Measurements from ENCODE around the gene LCE5A. TPM values are rescaled to one million over a fixed set of nuclear protein-coding genes. Genes with fewer than 3 reads are reported as not detected.
"Not testable (repeated sequence)": the region's sequence is repeated elsewhere in the genome, so short reads cannot be mapped to it uniquely, and the experiment has no call there.

LCE5A gene
- total RNA-seq, 2 experiments from 2014 or later = not detected

DNA sequence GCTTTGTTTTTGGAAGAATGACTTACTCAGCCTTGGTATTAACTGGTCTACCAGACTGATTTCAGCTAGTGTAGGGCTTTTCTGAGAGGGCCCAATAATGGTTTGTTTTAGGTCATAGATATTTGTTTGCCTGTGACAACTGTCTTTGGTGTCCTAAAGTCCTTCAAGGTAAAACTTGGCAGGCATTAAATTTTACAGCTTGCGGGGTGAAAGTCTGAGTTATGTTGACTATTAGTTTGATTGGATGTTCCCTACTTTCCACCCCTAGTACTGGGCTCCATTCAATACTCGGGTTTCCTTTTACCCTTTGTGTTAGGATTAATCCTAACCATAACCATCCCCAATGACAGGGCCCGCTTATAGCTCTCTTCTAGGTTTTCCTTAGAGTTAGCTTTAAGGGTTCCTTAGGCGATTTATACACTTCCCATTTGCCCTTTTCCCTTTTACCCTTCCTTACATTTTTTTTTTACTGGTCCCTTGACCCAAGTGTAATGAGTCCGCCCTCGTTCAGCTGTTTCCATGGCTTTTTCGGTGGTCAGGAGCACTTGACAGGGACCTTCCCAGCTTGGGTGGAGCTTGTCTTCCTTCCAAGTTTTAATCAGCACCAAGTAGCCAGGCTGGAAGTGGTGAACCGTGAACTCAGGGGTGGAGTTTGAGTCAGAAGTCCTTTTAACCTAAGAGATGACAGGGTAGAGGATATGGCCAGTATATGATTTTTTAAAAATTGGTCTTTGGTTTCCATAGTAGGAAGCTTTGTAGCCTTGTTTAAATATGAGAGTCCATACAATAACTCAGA is 28.5 kb upstream of the LCE5A start:
- Histone ChIP-seq H3K27me3 (ENCODE audit: control insufficient read depth in 1 of 2, insufficient read depth in 2 of 2, low read length in 2 of 2) (peaks cover 0 to 8% of the 10 kb centered on the region in 2 experiments), H3K4me3 (ENCODE audit: low read length) (no peak overlapping the region), H3K4me1 (ENCODE audit: insufficient read depth, low read length) (peaks cover 8% of the 10 kb centered on the region), H3K9me3 (ENCODE audit: control insufficient read depth in 1 of 2, insufficient read depth in 1 of 2, low read length in 2 of 2) (peaks cover 5 to 8% of the 10 kb centered on the region in 2 experiments), H3K36me3 (ENCODE audit: insufficient read depth, low read length) (no peaks in the 10 kb centered on the region), H3K27ac (ENCODE audit: low read depth in 1 of 2, low read length in 2 of 2) (no peak overlapping the region)
- CTCF ChIA-PET = no interaction called here
- Mint-ChIP-seq H3K4me3 (no peak overlapping the region), H3K27ac (no peak overlapping the region), H3K9me3 (peaks cover 5% of the 10 kb centered on the region), H3K36me3 (ENCODE audit: low read depth) (no peaks in the 10 kb centered on the region), H3K27me3 (peaks cover 7% of the 10 kb centered on the region), H3K4me1 (ENCODE audit: low read depth) (peaks cover 8% of the 10 kb centered on the region)
- DNase-seq (no peak), ATAC-seq (ENCODE audit: poor library complexity) (no peak)
- intact Hi-C loops (cut with DNase I, micrococcal nuclease) = no loop called here
- POLR2A ChIA-PET = no interaction called here
- TF ChIP-seq, protein P1, sequence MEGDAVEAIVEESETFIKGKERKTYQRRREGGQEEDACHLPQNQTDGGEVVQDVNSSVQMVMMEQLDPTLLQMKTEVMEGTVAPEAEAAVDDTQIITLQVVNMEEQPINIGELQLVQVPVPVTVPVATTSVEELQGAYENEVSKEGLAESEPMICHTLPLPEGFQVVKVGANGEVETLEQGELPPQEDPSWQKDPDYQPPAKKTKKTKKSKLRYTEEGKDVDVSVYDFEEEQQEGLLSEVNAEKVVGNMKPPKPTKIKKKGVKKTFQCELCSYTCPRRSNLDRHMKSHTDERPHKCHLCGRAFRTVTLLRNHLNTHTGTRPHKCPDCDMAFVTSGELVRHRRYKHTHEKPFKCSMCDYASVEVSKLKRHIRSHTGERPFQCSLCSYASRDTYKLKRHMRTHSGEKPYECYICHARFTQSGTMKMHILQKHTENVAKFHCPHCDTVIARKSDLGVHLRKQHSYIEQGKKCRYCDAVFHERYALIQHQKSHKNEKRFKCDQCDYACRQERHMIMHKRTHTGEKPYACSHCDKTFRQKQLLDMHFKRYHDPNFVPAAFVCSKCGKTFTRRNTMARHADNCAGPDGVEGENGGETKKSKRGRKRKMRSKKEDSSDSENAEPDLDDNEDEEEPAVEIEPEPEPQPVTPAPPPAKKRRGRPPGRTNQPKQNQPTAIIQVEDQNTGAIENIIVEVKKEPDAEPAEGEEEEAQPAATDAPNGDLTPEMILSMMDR (IDR thresholded peaks at IDR 0.05) = no peak

- Mint-ChIP-seq H3K27me3 (peaks cover 12% of the 10 kb centered on the region), H3K36me3 (ENCODE audit: low read depth) (no peaks in the 10 kb centered on the region)
- CTCF ChIA-PET = no interaction called here
Measured at GRCh38 chr1:152486400-152487006, 24.1 kb upstream of the LCE5A start.

DNA sequence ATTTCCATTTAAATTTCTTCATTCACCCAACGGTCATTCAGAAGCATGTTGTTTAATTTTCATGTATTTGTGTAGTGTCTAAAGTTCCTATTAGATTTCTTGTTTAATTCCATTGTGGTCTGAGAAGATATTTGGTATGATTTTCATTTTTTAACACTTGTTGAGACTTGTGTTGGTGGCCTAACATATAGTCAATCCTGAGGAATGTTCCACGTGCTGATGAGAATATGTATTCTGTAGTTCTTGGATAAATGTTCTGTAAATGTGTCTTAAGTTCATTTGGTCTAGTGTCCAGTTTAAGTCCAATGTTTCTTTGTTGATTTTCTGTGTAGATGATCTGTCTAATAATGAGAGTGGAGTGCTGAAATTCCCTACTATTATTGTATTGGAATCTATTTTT is 22.7 kb upstream of the LCE5A start:
- DNase-seq = no peak
- no peaks in the 10 kb centered on the region for H3K9me3 ChIP-seq (ENCODE audit: control insufficient read depth in 1 of 2, insufficient read depth in 1 of 2, low read length in 2 of 2)
- H3K4me1 Mint-ChIP-seq (ENCODE audit: low read depth) = peaks cover 4% of the 10 kb centered on the region
- H3K4me3 ChIP-seq (ENCODE audit: low read length) = no peak overlapping the region
- peaks cover 12% of the 10 kb centered on the region for H3K27me3 Mint-ChIP-seq
- ATAC-seq (ENCODE audit: poor library complexity) = no peak
- H3K27ac ChIP-seq (ENCODE audit: low read depth in 1 of 2, low read length in 2 of 2) = no peak overlapping the region
- no peaks in the 10 kb centered on the region for H3K4me1 ChIP-seq (ENCODE audit: insufficient read depth, low read length)
- H3K27ac Mint-ChIP-seq = no peak overlapping the region
- POLR2A ChIA-PET = no interaction called here
- TF ChIP-seq, protein P1 (IDR thresholded peaks at IDR 0.05) = no peak
- H3K4me3 Mint-ChIP-seq = no peak overlapping the region
- peaks cover 2% of the 10 kb centered on the region for H3K9me3 Mint-ChIP-seq
- no peaks in the 10 kb centered on the region for H3K36me3 Mint-ChIP-seq (ENCODE audit: low read depth)
- H3K36me3 ChIP-seq (ENCODE audit: insufficient read depth, low read length) = no peaks in the 10 kb centered on the region
- peaks cover 2 to 8% of the 10 kb centered on the region in 2 experiments for H3K27me3 ChIP-seq (ENCODE audit: control insufficient read depth in 1 of 2, insufficient read depth in 2 of 2, low read length in 2 of 2)
- intact Hi-C loops (cut with DNase I, micrococcal nuclease) = no loop called here
- CTCF ChIA-PET = no interaction called here

More at GRCh38 chr1:152486400-152487006, 24.1 kb upstream of the LCE5A start:
- Mint-ChIP-seq H3K9me3 (peaks cover 2% of the 10 kb centered on the region), H3K27ac (no peak overlapping the region), H3K4me1 (ENCODE audit: low read depth) (peaks cover 4% of the 10 kb centered on the region), H3K4me3 (no peak overlapping the region)
- H3K9me3 ChIP-seq (ENCODE audit: control insufficient read depth in 1 of 2, insufficient read depth in 1 of 2, low read length in 2 of 2) = no peaks in the 10 kb centered on the region
- no peak overlapping the region for H3K4me3 ChIP-seq (ENCODE audit: low read length)
- TF ChIP-seq, protein P1 (IDR thresholded peaks at IDR 0.05) = no peak
- ATAC-seq (ENCODE audit: poor library complexity) (no peak), DNase-seq (no peak)
- H3K27me3 ChIP-seq (ENCODE audit: control insufficient read depth in 1 of 2, insufficient read depth in 2 of 2, low read length in 2 of 2) = peaks cover 0 to 8% of the 10 kb centered on the region in 2 experiments
- H3K36me3 ChIP-seq (ENCODE audit: insufficient read depth, low read length) = no peaks in the 10 kb centered on the region
- no peak overlapping the region for H3K27ac ChIP-seq (ENCODE audit: low read depth in 1 of 2, low read length in 2 of 2)
- no peaks in the 10 kb centered on the region for H3K4me1 ChIP-seq (ENCODE audit: insufficient read depth, low read length)
- POLR2A ChIA-PET = no interaction called here
- intact Hi-C loops (cut with DNase I, micrococcal nuclease) = no loop called here

- CTCF ChIA-PET; POLR2A ChIA-PET; H3K4me1 ChIP-seq (ENCODE audit: insufficient read depth, low read length); H3K36me3 Mint-ChIP-seq (ENCODE audit: low read depth); H3K9me3 ChIP-seq (ENCODE audit: control insufficient read depth in 1 of 2, insufficient read depth in 1 of 2, low read length in 2 of 2); intact Hi-C loops (cut with DNase I, micrococcal nuclease); ATAC-seq (ENCODE audit: poor library complexity); H3K4me1 Mint-ChIP-seq (ENCODE audit: low read depth); H3K27me3 ChIP-seq (ENCODE audit: control insufficient read depth in 1 of 2, insufficient read depth in 2 of 2, low read length in 2 of 2); H3K4me3 ChIP-seq (ENCODE audit: low read length); DNase-seq; H3K9me3 Mint-ChIP-seq; H3K27ac Mint-ChIP-seq; H3K36me3 ChIP-seq (ENCODE audit: insufficient read depth, low read length); H3K27ac ChIP-seq (ENCODE audit: low read depth in 1 of 2, low read length in 2 of 2); H3K4me3 Mint-ChIP-seq: not testable (repeated sequence)
- peaks cover 30% of the 10 kb centered on the region for H3K27me3 Mint-ChIP-seq
Measured at GRCh38 chr1:152491537-152491936, 19.1 kb upstream of the LCE5A start.
